Heart left ventricle (tissue), 16 donors: ENCODE measurements around the gene CREBRF. TPM values are rescaled to one million over a fixed set of nuclear protein-coding genes. Genes with fewer than 3 reads are reported as not detected.

Experiments
- ATAC-seq, 4 donors: fragments of 200-7000 bp; cut with Tn5 transposase; one replicate each; pipeline ENCODE4 v1.9.1; 2020 to 2022; ENCODE audit warnings: moderate library complexity in 4 of 4, mild to moderate bottlenecking in 3 of 4, moderate number of reproducible peaks in 1 of 4
- DNase-seq, 5 donors: peaks; one replicate each; pipeline ENCODE4 v3.0.0-alpha.2; 2020
- H3K27ac ChIP-seq, 12 donors: fragments of 200-600 bp; sonication (generic) in 4 of 12; one replicate each; pipeline versions ENCODE4 v1.5.0 to v1.8.0; 2016 to 2022; ENCODE audit warnings: mild to moderate bottlenecking in 2 of 12
- H3K27me3 ChIP-seq, 9 donors: fragments of 200-600 bp; sonication (generic) in 2 of 9; one replicate each; pipeline versions ENCODE4 v1.5.1 to v1.8.0; 2016 to 2022; ENCODE audit warnings: mild to moderate bottlenecking in 3 of 9
- H3K36me3 ChIP-seq, 9 donors: fragments of 200-600 bp; sonication (generic) in 2 of 9; one replicate each; pipeline versions ENCODE4 v1.5.0 to v1.8.0; 2018 to 2022; ENCODE audit warnings: mild to moderate bottlenecking in 2 of 9
- H3K4me1 ChIP-seq, 12 donors: fragments of 200-600 bp; sonication (generic) in 4 of 12; one replicate each; pipeline versions ENCODE4 v1.5.0 to v1.8.0; 2016 to 2022; ENCODE audit warnings: mild to moderate bottlenecking in 3 of 12
- H3K4me3 ChIP-seq, 12 donors: fragments of 200-600 bp; sonication (generic) in 4 of 12; one replicate each; pipeline versions ENCODE4 v1.5.0 to v1.8.0; 2017 to 2022; ENCODE audit warnings: mild to moderate bottlenecking in 9 of 12, moderate library complexity in 4 of 12
- H3K9me3 ChIP-seq, 12 donors: fragments of 200-600 bp; sonication (generic) in 4 of 12; one replicate each; pipeline versions ENCODE4 v1.5.0 to v1.8.0; 2016 to 2022; ENCODE audit warnings: mild to moderate bottlenecking in 1 of 12
- CTCF ChIP-seq, 12 donors: fragments of 200-600 bp; sonication (generic) in 4 of 12; IDR thresholded peaks; one replicate each; pipeline versions ENCODE4 v1.5.0 to v1.8.0; 2018 to 2022; ENCODE audit warnings: antibody characterized with exemption in 12 of 12, mild to moderate bottlenecking in 5 of 12
- POLR2A ChIP-seq, 2 donors: fragments of 450-650 bp; IDR thresholded peaks; one replicate each; pipeline ENCODE4 v1.6.1; 2017; ENCODE audit warnings: antibody characterized with exemption in 2 of 2, mild to moderate bottlenecking in 2 of 2, moderate library complexity in 2 of 2
- WGBS, 4 donors: extraction: QIAGEN DNeasy Blood & Tissue Kit in 2 of 4; methylation state at CpG; one replicate each; pipeline versions ENCODE4 v1.1.5 to v1.1.7; 2013 to 2018; 5-methylcytosine and 5-hydroxymethylcytosine counted together
- intact Hi-C, 10 donors: fragments of 100-400 bp; cut with DNase I; formaldehyde crosslinking; loops; one replicate each; pipeline versions ENCODE4 v1.11.1 to v1.14.2; 2022
- polyA plus RNA-seq, 2 donors: library from polyadenylated mRNA; stranded (reverse); fragments of 200-250 nt; gene quantifications; one replicate each; pipeline ENCODE4 v1.2.3, GENCODE V29; 2013
- total RNA-seq, 9 donors: library from RNA; depleted of rRNA in 2 of 9; stranded (reverse); fragments of >200 nt in 2 of 9; fragmentation: NEBNext Ultra II Directional in 3 of 9; extraction: Animal tissue kit (Norgen Biotek cat#: 25700) in 3 of 9; gene quantifications; one replicate each; pipeline versions ENCODE4 v1.1.0 to v1.2.4, GENCODE V29; 2016 to 2023
- donor health status: ischemic (EF 13 %, LVEDD 7.1; RV severe dilation, severe dysfunction).
- donor health status: healthy with polysubstance abuse.
- donor health status: DM: no; HTN: yes; CAD: no.
- donor health status: DM: no; HTN: no; CAD: no.
- donor health status: ischemic (EF 25% LVEDD 6.9; RV normal size, moderate dysfunction).
- donor health status: ischemic (EF 25% LVEDD 5.7; RV mildly dilated, moderate dysfunction).
- donor health status: healthy.
- donor health status: DM: yes; HTN: yes; CAD: no.
- donor health status: ischemic (EF 35%, LVEDD 5.7; RV mildly dilated, moderate dysfunction).
- donor health status: nonischemic (EF 11% LVEDD 7.7; RV severe dilation, severe dysfunction).
- donor health status: DM: yes; HTN: yes; CAD: no.
- donor health status: PGD.
- donor health status: ischemic (EF 29% LVEDD 5.4; RV normal size, mild dysfunction).
- donor health status: nonischemic (EF 23%, LVEDD 6.1; RV moderate dilation, normal function).

Gene CREBRF
- total and polyA plus RNA-seq, 11 donors, result 2.7 to 47.7 (median 19.9) TPM

GRCh38 chr5:173055042-173055721, 970 bp upstream of the CREBRF start:
- no peak for TF ChIP-seq CTCF (IDR thresholded peaks at IDR 0.05)
- TF ChIP-seq POLR2A (IDR thresholded peaks at IDR 0.05), result no peak
- ATAC-seq, result no peak
- Histone ChIP-seq H3K9me3 (no peaks in the 10 kb centered on the region), H3K27me3 (no peaks in the 10 kb centered on the region), H3K4me3 (peak overlapping the region in 11 of 12 donors; percentile 68 to 100 (median 96)), H3K36me3 (peaks cover 0 to under 1% (median 0%) of the 10 kb centered on the region in 9 donors), H3K4me1 (peaks cover 6 to 36% (median 20%) of the 10 kb centered on the region in 12 donors), H3K27ac (peak overlapping the region in 4 of 12 donors; percentile 9 to 99 (median 98))
- intact Hi-C loops, result loop anchor here in 5 of 10 donors (5.0 to 10.0 kb wide), 5 partner anchors 38 to 90 kb away; partner anchors contain the start of genes BNIP1 (in 2 of the 5) and ATP6V0E1 (in 1 of the 5)
- WGBS, 4 donors, result 26 to 32% (median 30%) methylated on average over 10 of the region's 10 CpGs
- no peak for DNase-seq

GRCh38 chr5:173055722-173055982, 500 bp upstream of the CREBRF start:
- Histone ChIP-seq H3K27me3 (no peaks in the 10 kb centered on the region), H3K4me1 (peaks cover 6 to 40% (median 23%) of the 10 kb centered on the region in 12 donors), H3K9me3 (no peaks in the 10 kb centered on the region), H3K36me3 (peaks cover 0 to 6% (median 0%) of the 10 kb centered on the region in 9 donors), H3K4me3 (peak overlapping the region; percentile 68 to 100 (median 97)), H3K27ac (peak overlapping the region in 8 of 12 donors; percentile 9 to 99 (median 98))
- WGBS, 4 donors, result 0 to 2% (median 1%) methylated on average over 11 of the region's 11 CpGs
- ATAC-seq, result no peak
- TF ChIP-seq CTCF (IDR thresholded peaks at IDR 0.05) (no peak), POLR2A (IDR thresholded peaks at IDR 0.05) (no peak)
- DNase-seq, result no peak
- intact Hi-C loops, result loop anchor here in 5 of 10 donors (5.0 to 10.0 kb wide), 5 partner anchors 38 to 89 kb away; partner anchors contain the start of genes BNIP1 (in 2 of the 5) and ATP6V0E1 (in 1 of the 5)

GRCh38 chr5:173056783-173057061, 570 bp downstream of the CREBRF start:
- Histone ChIP-seq H3K4me1 (peaks cover 6 to 43% (median 29%) of the 10 kb centered on the region in 12 donors), H3K36me3 (peaks cover 0 to 8% (median 0%) of the 10 kb centered on the region in 9 donors), H3K4me3 (peak overlapping the region; percentile 68 to 100 (median 97)), H3K27me3 (no peaks in the 10 kb centered on the region), H3K9me3 (no peaks in the 10 kb centered on the region), H3K27ac (peak overlapping the region; percentile 86 to 99 (median 96))
- no peak for TF ChIP-seq POLR2A (IDR thresholded peaks at IDR 0.05)
- ATAC-seq (peak; percentile 13 to 79 (median 68)), DNase-seq (peak in 1 of 5 donors; percentile 91)
- WGBS, 4 donors, result 0 to 3% (median 0%) methylated on average over 11 to 27 of the region's 27 CpGs
- intact Hi-C loops, result loop anchor here in 7 of 10 donors (2.0 to 10.0 kb wide), 6 partner anchors 39 to 88 kb away; partner anchors contain the start of genes ATP6V0E1 (in 4 of the 7) and BNIP1 (in 2 of the 7)

GRCh38 chr5:173057062-173057924, 1.1 kb downstream of the CREBRF start:
- 0 to 2% (median 1%) methylated on average over 29 to 38 of the region's 38 CpGs for WGBS, 4 donors
- intact Hi-C loops, result loop anchor here in 7 of 10 donors (2.0 to 10.0 kb wide), 6 partner anchors 40 to 88 kb away; partner anchors contain the start of genes ATP6V0E1 (in 4 of the 7) and BNIP1 (in 2 of the 7)
- H3K4me1 ChIP-seq, result peaks cover 6 to 46% (median 35%) of the 10 kb centered on the region in 12 donors

More at GRCh38 chr5:173057062-173057924, 1.1 kb downstream of the CREBRF start:
- ATAC-seq (peak; percentile 97 to 98 (median 98)), DNase-seq (peak; percentile 98 to 100 (median 99))
- Histone ChIP-seq H3K4me3 (peak overlapping the region; percentile 68 to 100 (median 97)), H3K9me3 (no peaks in the 10 kb centered on the region), H3K27me3 (no peaks in the 10 kb centered on the region), H3K27ac (peak overlapping the region; percentile 86 to 99 (median 96)), H3K36me3 (peaks cover 0 to 8% (median 0%) of the 10 kb centered on the region in 9 donors)
- TF ChIP-seq POLR2A (IDR thresholded peaks at IDR 0.05) (peak in 1 of 2 donors; percentile 59), CTCF (IDR thresholded peaks at IDR 0.05) (peak in 3 of 12 donors; percentile 6 to 38 (median 25))
